HL-60 (cell line): ENCODE measurements around the gene PPP1R12C.

Experiments used
- DNase-seq, 2 experiments: peaks; one replicate each; pipeline ENCODE4 v3.0.0-alpha.2; 2010 to 2020; ENCODE audit warnings: low read depth in 1 of 2, low spot score in 1 of 2
- H3K27ac ChIP-seq: fragments of 250-450 bp; sonication (Bioruptor Pico); replicated peaks from 2 replicates; pipeline ENCODE4 v1.5.1; 2020; ENCODE audit warnings: mild to moderate bottlenecking, moderate library complexity
- H3K27me3 ChIP-seq: fragments of 250-450 bp; sonication (Bioruptor Pico); 2 replicates; pipeline ENCODE4 v1.5.1; 2021; ENCODE audit warnings: mild to moderate bottlenecking, moderate library complexity; ENCODE audit not compliant: insufficient read depth, poor library complexity, severe bottlenecking
- H3K4me3 ChIP-seq: replicated peaks from 2 replicates; pipeline ENCODE4 v1.5.1; 2011; ENCODE audit warnings: mild to moderate bottlenecking, control low read depth, low read length; ENCODE audit not compliant: insufficient read depth
- GABPA ChIP-seq: IDR thresholded peaks from 2 replicates; pipeline ENCODE4 v1.6.1; 2012; ENCODE audit warnings: low read depth
- POLR2AphosphoS5 ChIP-seq: IDR thresholded peaks from 2 replicates; pipeline ENCODE4 v1.6.1; 2012; ENCODE audit warnings: low read depth
- SPI1 ChIP-seq: IDR thresholded peaks from 2 replicates; pipeline ENCODE4 v1.6.1; 2012; ENCODE audit warnings: low read depth, mild to moderate bottlenecking, borderline replicate concordance
- TF ChIP-seq, protein P1 (sequence below): IDR thresholded peaks from 2 replicates; pipeline ENCODE4 v1.6.1; 2012; ENCODE audit warnings: low read depth; ENCODE audit not compliant: insufficient replicate concordance
- TF ChIP-seq, protein P2 (sequence below): IDR thresholded peaks from one replicate; pipeline ENCODE4 v1.5.1; 2011; ENCODE audit warnings: low read length, control low read depth, inconsistent platforms; ENCODE audit not compliant: insufficient read depth

PPP1R12C gene

DNA sequence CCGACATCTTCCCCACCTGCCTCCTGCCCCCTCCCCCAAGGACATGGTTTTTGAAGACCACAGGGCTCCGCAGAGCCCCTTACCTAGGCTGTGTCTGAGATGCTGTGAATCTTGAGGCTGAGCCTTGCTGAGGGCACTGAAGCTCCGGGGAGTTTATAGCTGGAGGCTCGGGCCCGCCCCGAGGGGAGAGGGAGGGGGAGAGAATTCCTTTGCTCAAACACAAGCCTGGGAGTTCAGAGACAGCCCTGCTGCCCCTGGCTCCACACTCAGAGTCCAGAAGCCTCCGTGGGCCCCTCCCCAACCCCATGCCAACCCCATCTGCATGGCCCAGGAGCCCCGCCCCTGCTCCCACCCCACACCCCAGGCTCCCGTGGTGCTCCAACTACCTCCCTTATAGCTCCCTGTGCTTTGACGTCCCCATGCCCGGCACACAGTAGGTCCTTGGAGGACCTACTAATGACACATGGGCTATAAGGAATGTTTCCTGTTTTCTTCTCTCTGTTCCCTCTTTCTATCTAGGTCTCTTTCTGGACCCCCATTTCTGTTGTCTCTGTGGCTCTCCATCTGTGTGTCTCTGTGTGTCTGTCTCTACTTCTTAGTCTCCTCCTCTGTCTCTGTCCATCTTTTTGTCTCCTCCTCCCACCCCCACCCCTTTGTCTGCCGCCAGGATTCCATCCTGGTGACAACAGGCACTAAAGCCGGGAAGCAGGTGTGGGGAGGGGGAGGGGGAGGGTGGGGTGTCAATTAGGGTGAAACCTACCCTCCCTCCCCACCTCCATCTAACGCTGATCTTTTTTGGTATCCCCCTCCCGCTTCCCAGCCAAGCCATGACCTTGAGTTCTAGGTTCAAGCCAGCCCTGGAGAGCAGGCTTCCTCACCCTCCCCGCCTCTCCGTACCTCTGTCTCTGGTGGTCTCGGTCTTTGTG, 31.9 kb upstream of the PPP1R12C start, which contains the start of gene TNNT1:
Gene TNNT1, minus strand, starts transcription at position 129 of the 926 bp plus-strand sequence. CDS start 2,049 bp downstream, outside the sequence.
- TF ChIP-seq GABPA (no peak), POLR2AphosphoS5 (no peak), SPI1 (no peak)
- TF ChIP-seq, protein P1, sequence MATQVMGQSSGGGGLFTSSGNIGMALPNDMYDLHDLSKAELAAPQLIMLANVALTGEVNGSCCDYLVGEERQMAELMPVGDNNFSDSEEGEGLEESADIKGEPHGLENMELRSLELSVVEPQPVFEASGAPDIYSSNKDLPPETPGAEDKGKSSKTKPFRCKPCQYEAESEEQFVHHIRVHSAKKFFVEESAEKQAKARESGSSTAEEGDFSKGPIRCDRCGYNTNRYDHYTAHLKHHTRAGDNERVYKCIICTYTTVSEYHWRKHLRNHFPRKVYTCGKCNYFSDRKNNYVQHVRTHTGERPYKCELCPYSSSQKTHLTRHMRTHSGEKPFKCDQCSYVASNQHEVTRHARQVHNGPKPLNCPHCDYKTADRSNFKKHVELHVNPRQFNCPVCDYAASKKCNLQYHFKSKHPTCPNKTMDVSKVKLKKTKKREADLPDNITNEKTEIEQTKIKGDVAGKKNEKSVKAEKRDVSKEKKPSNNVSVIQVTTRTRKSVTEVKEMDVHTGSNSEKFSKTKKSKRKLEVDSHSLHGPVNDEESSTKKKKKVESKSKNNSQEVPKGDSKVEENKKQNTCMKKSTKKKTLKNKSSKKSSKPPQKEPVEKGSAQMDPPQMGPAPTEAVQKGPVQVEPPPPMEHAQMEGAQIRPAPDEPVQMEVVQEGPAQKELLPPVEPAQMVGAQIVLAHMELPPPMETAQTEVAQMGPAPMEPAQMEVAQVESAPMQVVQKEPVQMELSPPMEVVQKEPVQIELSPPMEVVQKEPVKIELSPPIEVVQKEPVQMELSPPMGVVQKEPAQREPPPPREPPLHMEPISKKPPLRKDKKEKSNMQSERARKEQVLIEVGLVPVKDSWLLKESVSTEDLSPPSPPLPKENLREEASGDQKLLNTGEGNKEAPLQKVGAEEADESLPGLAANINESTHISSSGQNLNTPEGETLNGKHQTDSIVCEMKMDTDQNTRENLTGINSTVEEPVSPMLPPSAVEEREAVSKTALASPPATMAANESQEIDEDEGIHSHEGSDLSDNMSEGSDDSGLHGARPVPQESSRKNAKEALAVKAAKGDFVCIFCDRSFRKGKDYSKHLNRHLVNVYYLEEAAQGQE, result no peak
- TF ChIP-seq, protein P2, sequence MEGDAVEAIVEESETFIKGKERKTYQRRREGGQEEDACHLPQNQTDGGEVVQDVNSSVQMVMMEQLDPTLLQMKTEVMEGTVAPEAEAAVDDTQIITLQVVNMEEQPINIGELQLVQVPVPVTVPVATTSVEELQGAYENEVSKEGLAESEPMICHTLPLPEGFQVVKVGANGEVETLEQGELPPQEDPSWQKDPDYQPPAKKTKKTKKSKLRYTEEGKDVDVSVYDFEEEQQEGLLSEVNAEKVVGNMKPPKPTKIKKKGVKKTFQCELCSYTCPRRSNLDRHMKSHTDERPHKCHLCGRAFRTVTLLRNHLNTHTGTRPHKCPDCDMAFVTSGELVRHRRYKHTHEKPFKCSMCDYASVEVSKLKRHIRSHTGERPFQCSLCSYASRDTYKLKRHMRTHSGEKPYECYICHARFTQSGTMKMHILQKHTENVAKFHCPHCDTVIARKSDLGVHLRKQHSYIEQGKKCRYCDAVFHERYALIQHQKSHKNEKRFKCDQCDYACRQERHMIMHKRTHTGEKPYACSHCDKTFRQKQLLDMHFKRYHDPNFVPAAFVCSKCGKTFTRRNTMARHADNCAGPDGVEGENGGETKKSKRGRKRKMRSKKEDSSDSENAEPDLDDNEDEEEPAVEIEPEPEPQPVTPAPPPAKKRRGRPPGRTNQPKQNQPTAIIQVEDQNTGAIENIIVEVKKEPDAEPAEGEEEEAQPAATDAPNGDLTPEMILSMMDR, result no peak
- DNase-seq, result no peak
- Histone ChIP-seq H3K4me3 (no peak within 1 kb of the TSS), H3K27me3 (peaks cover 5% of the 10 kb centered on the region), H3K27ac (no peak within 1 kb of the TSS)

DNA sequence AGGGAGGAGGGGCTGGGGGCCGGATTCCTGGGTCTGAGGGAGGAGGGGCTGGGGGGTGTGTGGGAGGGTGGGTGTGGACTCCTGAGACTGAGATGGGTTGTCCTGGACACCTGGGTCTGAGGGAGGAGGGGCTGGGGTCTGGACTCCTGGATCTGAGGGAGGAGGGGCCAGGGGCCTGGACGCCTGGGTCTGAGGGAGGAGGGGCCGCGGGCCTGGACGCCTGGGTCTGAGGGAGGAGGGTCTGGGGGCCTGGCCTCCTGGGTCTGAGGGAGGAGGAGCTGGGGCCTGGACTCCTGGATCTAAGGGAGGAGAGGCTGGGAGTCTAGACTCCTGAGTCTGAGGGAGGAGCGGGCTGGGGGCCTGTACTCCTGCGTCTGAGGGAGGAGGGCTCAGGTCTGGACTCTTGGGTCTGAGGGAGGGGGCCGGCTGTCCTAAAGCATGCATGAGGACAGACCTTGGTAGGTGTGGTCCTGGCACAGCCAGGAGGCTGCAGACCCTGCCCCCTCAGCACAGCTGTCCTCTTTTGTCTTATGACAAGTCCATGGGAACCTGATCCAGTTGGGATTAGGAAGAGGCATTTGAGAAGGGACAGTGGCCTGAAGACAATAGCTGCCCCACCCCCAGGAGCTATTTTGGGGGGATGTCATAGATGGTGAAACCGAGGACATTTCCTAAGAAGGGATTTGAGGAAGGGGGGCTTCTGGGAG, 30.3 kb upstream of the PPP1R12C start:
- no peak for TF ChIP-seq POLR2AphosphoS5
- TF ChIP-seq SPI1, result no peak
- no peak for TF ChIP-seq GABPA
- no peak for DNase-seq
- Histone ChIP-seq H3K4me3 (no peak overlapping the region), H3K27me3 (peaks cover 8% of the 10 kb centered on the region), H3K27ac (no peak overlapping the region)

DNA sequence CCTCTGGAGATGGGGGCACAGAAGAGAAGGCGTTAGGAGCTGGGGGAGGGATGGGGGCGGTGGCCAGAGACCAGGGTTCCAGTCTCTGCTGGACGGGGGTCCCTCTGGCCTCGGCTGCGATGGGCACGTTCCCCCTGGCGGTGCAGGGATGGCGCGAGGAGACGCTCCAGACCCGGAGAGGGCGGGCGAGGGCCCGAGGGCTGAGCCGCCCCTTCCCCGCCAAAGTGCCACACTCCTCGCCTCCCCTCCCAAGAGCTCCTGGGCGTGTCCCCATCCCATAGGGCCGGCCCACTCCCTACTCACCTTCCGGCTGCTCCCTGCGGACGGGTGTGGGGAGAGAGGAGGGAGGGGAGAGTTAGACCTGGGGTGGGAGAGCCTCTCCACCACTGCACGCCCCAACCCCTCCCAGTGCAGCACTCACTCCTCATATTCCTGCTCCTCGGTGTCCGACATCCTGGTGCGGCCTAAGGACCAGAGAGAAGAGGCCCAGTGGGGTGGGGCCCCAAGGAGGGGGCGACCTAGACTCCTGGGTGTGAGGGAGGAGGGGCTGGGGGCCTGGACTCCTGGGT, 29.4 kb upstream of the PPP1R12C start:
- TF ChIP-seq GABPA (no peak), POLR2AphosphoS5 (no peak), SPI1 (no peak)
- TF ChIP-seq, protein P2, result no peak
- TF ChIP-seq, protein P1, result no peak
- H3K27ac ChIP-seq, result no peak overlapping the region
- H3K27me3 ChIP-seq, result peaks cover 16% of the 10 kb centered on the region
- no peak for DNase-seq
- H3K4me3 ChIP-seq, result peak overlapping the region; percentile 42
